ENCODE results near the gene BABAM2.

DNA sequence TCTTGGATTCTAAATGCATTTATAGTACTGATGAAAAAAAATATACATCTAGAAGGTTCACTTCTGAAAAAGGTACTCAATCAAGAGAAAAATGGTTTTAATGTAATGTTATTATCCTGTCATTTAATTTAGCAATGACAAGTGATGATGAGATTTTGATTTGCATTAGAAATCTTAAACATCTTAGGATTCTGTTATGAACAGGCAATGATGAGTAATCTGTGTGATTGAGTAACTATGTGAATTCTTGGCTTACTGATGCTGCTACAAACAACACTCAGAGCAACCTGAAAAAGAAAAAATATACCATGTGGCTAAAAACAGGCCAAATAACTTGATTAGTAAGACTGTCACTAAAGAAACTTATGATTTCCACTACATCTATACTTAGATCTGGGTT lies 30.4 kb upstream of the BABAM2 start:
- no peak for TF ChIP-seq CTCF (IDR thresholded peaks at IDR 0.05; ENCODE audit: poor library complexity)
- no peak for TF ChIP-seq EZH2phosphoT487 (IDR thresholded peaks at IDR 0.05; ENCODE audit: low read depth, severe bottlenecking, unreplicated experiment)
- no peak for TF ChIP-seq EZH2 (IDR thresholded peaks at IDR 0.05; ENCODE audit: borderline replicate concordance)

All from hepatocyte (in vitro differentiated cells).